ENCODE results near the gene SLIT3.

SLIT3 gene

DNA sequence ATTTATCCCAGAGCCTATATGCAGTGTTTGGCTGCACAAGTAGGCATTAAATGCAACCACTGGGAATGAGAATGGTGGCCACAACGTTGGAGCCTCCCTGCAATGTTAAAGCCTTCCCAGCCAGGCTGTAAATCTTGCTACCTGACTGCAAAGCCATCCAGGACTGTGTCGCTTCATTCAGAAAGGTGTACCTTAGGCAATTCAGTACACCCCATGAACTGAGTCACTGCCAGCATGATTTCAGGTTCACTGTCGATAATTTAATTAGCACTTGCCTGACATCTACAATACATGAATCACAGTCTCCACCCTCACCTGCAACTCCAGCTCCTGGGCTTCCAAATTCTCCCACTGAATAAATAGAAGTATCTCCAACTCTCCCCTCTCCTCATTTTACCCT is 108.4 kb downstream of the SLIT3 start:
- no peak for DNase-seq (ENCODE audit: low read depth in 1 of 2, low spot score in 1 of 2)
- Histone ChIP-seq H3K4me3 (replicated peaks; ENCODE audit: insufficient read depth, low read length) (no peak overlapping the region), H3K27me3 (ENCODE audit: insufficient read depth, poor library complexity, severe bottlenecking) (no peaks in the 10 kb centered on the region), H3K27ac (replicated peaks) (no peak overlapping the region)
- no peak for TF ChIP-seq REST (IDR thresholded peaks at IDR 0.05; ENCODE audit: insufficient replicate concordance, low read depth)

DNA sequence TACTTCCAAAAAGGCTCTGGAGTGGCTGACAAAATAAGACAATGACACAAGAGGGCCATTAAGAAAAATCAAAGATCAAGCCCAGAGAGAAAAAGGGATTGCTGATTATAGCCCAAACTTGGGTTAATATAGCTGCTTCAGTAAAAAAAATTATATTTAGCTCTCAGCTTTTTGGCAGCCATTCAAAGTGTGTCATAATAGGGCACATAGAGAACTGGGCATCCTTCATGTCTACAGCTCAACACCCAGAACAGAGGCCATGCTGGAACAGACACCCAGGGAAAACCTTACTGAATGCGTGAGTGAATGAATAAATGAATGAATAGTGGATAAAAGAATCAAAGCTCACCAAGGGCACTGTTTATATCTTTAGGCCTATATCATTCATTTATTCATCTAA is 110.1 kb downstream of the SLIT3 start:
- no peaks in the 10 kb centered on the region for H3K27me3 ChIP-seq (ENCODE audit: insufficient read depth, poor library complexity, severe bottlenecking)
- no peak for DNase-seq (ENCODE audit: low read depth in 1 of 2, low spot score in 1 of 2)
- no peak overlapping the region for H3K27ac ChIP-seq (replicated peaks)
- TF ChIP-seq REST (IDR thresholded peaks at IDR 0.05; ENCODE audit: insufficient replicate concordance, low read depth) (no peak), POLR2AphosphoS5 (IDR thresholded peaks at IDR 0.05; ENCODE audit: low read depth) (no peak), GABPA (IDR thresholded peaks at IDR 0.05; ENCODE audit: low read depth) (no peak), SPI1 (IDR thresholded peaks at IDR 0.05; ENCODE audit: borderline replicate concordance, low read depth) (no peak)
- TF ChIP-seq, protein P1, sequence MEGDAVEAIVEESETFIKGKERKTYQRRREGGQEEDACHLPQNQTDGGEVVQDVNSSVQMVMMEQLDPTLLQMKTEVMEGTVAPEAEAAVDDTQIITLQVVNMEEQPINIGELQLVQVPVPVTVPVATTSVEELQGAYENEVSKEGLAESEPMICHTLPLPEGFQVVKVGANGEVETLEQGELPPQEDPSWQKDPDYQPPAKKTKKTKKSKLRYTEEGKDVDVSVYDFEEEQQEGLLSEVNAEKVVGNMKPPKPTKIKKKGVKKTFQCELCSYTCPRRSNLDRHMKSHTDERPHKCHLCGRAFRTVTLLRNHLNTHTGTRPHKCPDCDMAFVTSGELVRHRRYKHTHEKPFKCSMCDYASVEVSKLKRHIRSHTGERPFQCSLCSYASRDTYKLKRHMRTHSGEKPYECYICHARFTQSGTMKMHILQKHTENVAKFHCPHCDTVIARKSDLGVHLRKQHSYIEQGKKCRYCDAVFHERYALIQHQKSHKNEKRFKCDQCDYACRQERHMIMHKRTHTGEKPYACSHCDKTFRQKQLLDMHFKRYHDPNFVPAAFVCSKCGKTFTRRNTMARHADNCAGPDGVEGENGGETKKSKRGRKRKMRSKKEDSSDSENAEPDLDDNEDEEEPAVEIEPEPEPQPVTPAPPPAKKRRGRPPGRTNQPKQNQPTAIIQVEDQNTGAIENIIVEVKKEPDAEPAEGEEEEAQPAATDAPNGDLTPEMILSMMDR (IDR thresholded peaks at IDR 0.05; ENCODE audit: insufficient read depth, low read length), result no peak
- no peak overlapping the region for H3K4me3 ChIP-seq (replicated peaks; ENCODE audit: insufficient read depth, low read length)

DNA sequence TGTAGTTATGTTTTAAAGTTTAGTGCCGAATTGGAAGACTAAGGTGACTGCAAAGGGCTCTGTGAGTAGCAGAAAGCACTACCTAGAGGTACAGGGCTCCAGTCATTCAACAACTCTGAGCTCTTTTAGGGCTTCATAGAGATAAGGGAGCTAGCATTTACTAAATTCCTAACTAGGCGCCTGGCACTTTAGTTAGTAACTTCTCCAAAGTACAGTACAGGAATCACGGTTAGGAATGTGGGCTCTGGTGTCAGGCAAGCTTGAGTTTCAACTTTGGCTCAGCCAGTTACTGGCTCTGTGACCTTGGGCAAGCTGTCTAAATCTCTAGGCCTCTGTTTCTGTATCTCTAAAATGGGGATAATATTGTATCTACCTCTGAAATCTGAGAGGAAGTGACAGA is 115.3 kb downstream of the SLIT3 start:
- TF ChIP-seq GABPA (IDR thresholded peaks at IDR 0.05; ENCODE audit: low read depth) (no peak), POLR2AphosphoS5 (IDR thresholded peaks at IDR 0.05; ENCODE audit: low read depth) (no peak), REST (IDR thresholded peaks at IDR 0.05; ENCODE audit: insufficient replicate concordance, low read depth) (no peak)
- TF ChIP-seq, protein P1 (IDR thresholded peaks at IDR 0.05; ENCODE audit: insufficient read depth, low read length), result no peak
- no peak for DNase-seq (ENCODE audit: low read depth in 1 of 2, low spot score in 1 of 2)
- Histone ChIP-seq H3K4me3 (replicated peaks; ENCODE audit: insufficient read depth, low read length) (no peak overlapping the region), H3K27me3 (ENCODE audit: insufficient read depth, poor library complexity, severe bottlenecking) (no peaks in the 10 kb centered on the region), H3K27ac (replicated peaks) (no peak overlapping the region)

GRCh38 chr5:169183576-169183975 is 117.4 kb downstream of the SLIT3 start:
- no peak for DNase-seq (ENCODE audit: low read depth in 1 of 2, low spot score in 1 of 2)
- no peaks in the 10 kb centered on the region for H3K27me3 ChIP-seq (ENCODE audit: insufficient read depth, poor library complexity, severe bottlenecking)
- no peak overlapping the region for H3K4me3 ChIP-seq (replicated peaks; ENCODE audit: insufficient read depth, low read length)
- TF ChIP-seq, protein P1 (IDR thresholded peaks at IDR 0.05; ENCODE audit: insufficient read depth, low read length), result no peak
- no peak for TF ChIP-seq REST (IDR thresholded peaks at IDR 0.05; ENCODE audit: insufficient replicate concordance, low read depth)
- TF ChIP-seq GABPA (IDR thresholded peaks at IDR 0.05; ENCODE audit: low read depth), result no peak
- no peak for TF ChIP-seq SPI1 (IDR thresholded peaks at IDR 0.05; ENCODE audit: borderline replicate concordance, low read depth)
- no peak for TF ChIP-seq POLR2AphosphoS5 (IDR thresholded peaks at IDR 0.05; ENCODE audit: low read depth)
- no peak overlapping the region for H3K27ac ChIP-seq (replicated peaks)
